NCI-H345 treated with DMSO at 0.1 percent for 48 hours (cell line): ENCODE data around the gene TYRP1.
"Not testable (repeated sequence)": the region's sequence is repeated elsewhere in the genome, so short reads cannot be mapped to it uniquely, and the experiment has no call there.

ENCODE experiments used
- DNase-seq: peaks from one replicate; lab custom pipeline; 2025; ENCODE audit not compliant: unreplicated experiment; lab: John Stamatoyannopoulos, UW

Gene TYRP1

GRCh38 chr9:12693141-12693540 is at the start of gene TYRP1:
Gene TYRP1 (plus strand): TSS chr9:12693385. CDS start chr9:12693997, 612 bp downstream.
- no peak for DNase-seq

- no peak for DNase-seq
Observed at GRCh38 chr9:12643686-12644085, 49.5 kb upstream of the TYRP1 start.

GRCh38 chr9:12648925-12649324 is 44.3 kb upstream of the TYRP1 start:
- no peak for DNase-seq

GRCh38 chr9:12651125-12651524 is 42.1 kb upstream of the TYRP1 start:
- no peak for DNase-seq

- DNase-seq, result no peak
Observed at GRCh38 chr9:12652973-12653372, 40.2 kb upstream of the TYRP1 start.

- no peak for DNase-seq
Observed at GRCh38 chr9:12656803-12657202, 36.4 kb upstream of the TYRP1 start.

GRCh38 chr9:12657233-12657632 is 36.0 kb upstream of the TYRP1 start:
- no peak for DNase-seq

GRCh38 chr9:12657998-12658397 is 35.2 kb upstream of the TYRP1 start:
- no peak for DNase-seq

- DNase-seq, result no peak
Observed at GRCh38 chr9:12658531-12659209, 34.5 kb upstream of the TYRP1 start.

GRCh38 chr9:12659220-12659619 is 34.0 kb upstream of the TYRP1 start:
- no peak for DNase-seq

GRCh38 chr9:12666813-12667212 is 26.4 kb upstream of the TYRP1 start:
- DNase-seq, result no peak

GRCh38 chr9:12667892-12668291 is 25.3 kb upstream of the TYRP1 start:
- no peak for DNase-seq

- no peak for DNase-seq
Observed at GRCh38 chr9:12670006-12670405, 23.2 kb upstream of the TYRP1 start.

- no peak for DNase-seq
Observed at GRCh38 chr9:12674961-12675360, 18.2 kb upstream of the TYRP1 start.

- DNase-seq, result not testable (repeated sequence)
Observed at GRCh38 chr9:12677462-12678126, 15.6 kb upstream of the TYRP1 start.

- DNase-seq, result no peak
Observed at GRCh38 chr9:12680341-12680740, 12.8 kb upstream of the TYRP1 start.

- no peak for DNase-seq
Observed at GRCh38 chr9:12680757-12681156, 12.4 kb upstream of the TYRP1 start.

- DNase-seq, result no peak
Observed at GRCh38 chr9:12681620-12682019, 11.6 kb upstream of the TYRP1 start.

GRCh38 chr9:12684974-12685373 is 8.2 kb upstream of the TYRP1 start:
- no peak for DNase-seq

GRCh38 chr9:12689233-12689632 is 4.0 kb upstream of the TYRP1 start:
- DNase-seq, result no peak

GRCh38 chr9:12694013-12694412 is 828 bp downstream of the TYRP1 start:
- DNase-seq, result no peak

- DNase-seq, result no peak
Observed at GRCh38 chr9:12695474-12695873, 2.3 kb downstream of the TYRP1 start.
